NCI-H1092 (cell line): ENCODE measurements around the gene GPX1.

ENCODE experiments used
- DNase-seq: peaks from one replicate; lab custom pipeline; 2025; lab: John Stamatoyannopoulos, UW

The GPX1 gene

DNA sequence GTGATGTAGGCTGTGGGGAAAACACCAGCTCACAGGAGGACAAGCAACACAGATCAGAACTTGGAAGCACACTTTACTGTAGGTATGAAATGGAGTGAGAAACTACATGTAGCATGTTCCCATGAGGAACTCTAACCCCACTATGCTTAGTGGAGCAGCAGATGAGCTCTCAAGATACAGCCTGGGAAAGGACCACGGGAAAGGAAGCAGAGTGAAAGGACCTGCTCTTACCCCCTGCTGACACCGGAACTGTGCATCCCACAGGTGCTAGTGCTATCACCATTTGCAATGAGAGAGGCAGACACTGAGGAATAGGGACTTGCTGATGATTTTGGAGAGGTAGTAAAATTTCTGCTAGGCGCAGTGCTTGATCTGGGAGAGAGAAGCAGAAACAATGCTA, 46.9 kb downstream of the GPX1 start:
- no peak for DNase-seq

GRCh38 chr3:49310677-49311076, 47.5 kb downstream of the GPX1 start:
- DNase-seq: no peak
